HepG2 (cell line): ENCODE results near the gene ZNF3. TPM values are rescaled to one million over a fixed set of nuclear protein-coding genes. Genes with fewer than 3 reads are reported as not detected.

Source experiments
- CBX1 ChIP-seq: IDR thresholded peaks from one replicate; pipeline ENCODE4 v1.6.1; 2016; ENCODE audit warnings: antibody characterized with exemption, low read depth
- CHD2 ChIP-seq: IDR thresholded peaks from 2 replicates; pipeline ENCODE4 v1.6.1; 2011; ENCODE audit warnings: low read depth, low read length, improper control_type of control experiment
- FIP1L1 ChIP-seq: fragments of 200-400 bp; formaldehyde crosslinking; IDR thresholded peaks from 2 replicates; pipeline ENCODE4 v1.6.1; 2018; ENCODE audit warnings: low read depth, mild to moderate bottlenecking, low read length, moderate library complexity, borderline replicate concordance; ENCODE audit not compliant: insufficient read depth
- GABPA ChIP-seq, 2 experiments: IDR thresholded peaks; 2 replicates each; pipeline ENCODE4 v1.6.1; 2011 to 2016; ENCODE audit warnings: low read depth in 2 of 2, low read length in 1 of 2, missing biosample characterization in 1 of 2, missing genetic modification characterization in 1 of 2
- HNRNPH1 ChIP-seq: fragments of 200-400 bp; formaldehyde crosslinking; optimal IDR thresholded peaks from 2 replicates; pipeline ENCODE3; 2017; ENCODE audit warnings: mild to moderate bottlenecking, low read depth, low read length
- IRF2 ChIP-seq: IDR thresholded peaks from 2 replicates; pipeline ENCODE4 v1.6.1; 2018; ENCODE audit warnings: missing genetic modification reagents, missing compliant biosample characterization
- NRL ChIP-seq: sonication (generic); formaldehyde crosslinking; IDR thresholded peaks from 2 replicates; pipeline ENCODE4 v1.5.0; 2020; ENCODE audit warnings: missing genetic modification reagents, mild to moderate bottlenecking, moderate library complexity, borderline replicate concordance
- SIX1 ChIP-seq: sonication (generic); formaldehyde crosslinking; IDR thresholded peaks from 2 replicates; pipeline ENCODE4 v1.4.0; 2020; ENCODE audit warnings: missing genetic modification reagents, borderline replicate concordance
- SYNCRIP ChIP-seq: fragments of 200-400 bp; formaldehyde crosslinking; IDR thresholded peaks from 2 replicates; pipeline ENCODE4 v1.6.1; 2018; ENCODE audit warnings: mild to moderate bottlenecking, low read depth, low read length; ENCODE audit not compliant: insufficient read depth
- TOPORS ChIP-seq: sonication (generic); formaldehyde crosslinking; IDR thresholded peaks from 2 replicates; pipeline ENCODE4 v1.8.0; 2023; ENCODE audit warnings: mild to moderate bottlenecking, missing genetic modification reagents
- ZNF143 ChIP-seq: sonication (generic); formaldehyde crosslinking; IDR thresholded peaks from 2 replicates; pipeline ENCODE4 v1.4.0; 2020; ENCODE audit warnings: missing genetic modification reagents
- ZNF326 ChIP-seq: sonication (generic); formaldehyde crosslinking; IDR thresholded peaks from 2 replicates; pipeline ENCODE4 v1.4.0; 2020; ENCODE audit warnings: missing genetic modification reagents, borderline replicate concordance
- ZNF629 ChIP-seq: sonication (generic); formaldehyde crosslinking; conservative IDR thresholded peaks from 2 replicates; pipeline ENCODE4 v1.5.0; 2020; ENCODE audit warnings: missing genetic modification reagents
- ZNF709 ChIP-seq: sonication (generic); formaldehyde crosslinking; IDR thresholded peaks from 2 replicates; pipeline ENCODE4 v1.5.0; 2020; ENCODE audit warnings: mild to moderate bottlenecking, missing genetic modification reagents
- polyA plus RNA-seq, 8 experiments: library from polyadenylated mRNA; depleted of rRNA in 3 of 8; stranded (reverse) in 7 of 8; unstranded in 1 of 8; fragments of >200 nt; fragmentation: Illumina TruSeq in 4 of 8; extraction: Trizol in 4 of 8; gene quantifications; 2 replicates each; pipeline versions ENCODE4 v1.2.1 to v1.2.3, GENCODE V29; 2011 to 2016; ENCODE audit warnings: low read depth in 4 of 8, missing spikeins in 1 of 8, mixed read lengths in 1 of 8; ENCODE audit not compliant: insufficient read depth in 1 of 8
- total RNA-seq, 5 experiments: library from RNA; depleted of rRNA; stranded (reverse); fragments of >200 nt; fragmentation: Illumina TruSeq; extraction: Trizol; gene quantifications; 2 replicates each; pipeline ENCODE4 v1.2.3, GENCODE V29; 2016; ENCODE audit warnings: low read depth in 1 of 5
- TF ChIP-seq, protein P1 (sequence below): IDR thresholded peaks from 2 replicates; pipeline ENCODE4 v1.6.1; 2016; ENCODE audit warnings: missing compliant biosample characterization, missing genetic modification reagents, borderline replicate concordance
- TF ChIP-seq, protein P2 (sequence below): sonication (generic); formaldehyde crosslinking; IDR thresholded peaks from 2 replicates; pipeline ENCODE4 v1.4.0; 2020; ENCODE audit warnings: mild to moderate bottlenecking, missing genetic modification reagents, borderline replicate concordance
- TF ChIP-seq, protein P3 (sequence below): sonication (generic); formaldehyde crosslinking; conservative IDR thresholded peaks from 2 replicates; pipeline ENCODE4 v1.4.0; 2020; ENCODE audit warnings: missing genetic modification reagents

ZNF3 gene
- total and polyA plus RNA-seq, 2 of the 13 experiments (the other 11 are each of a cell fraction or from before 2014, with no cell fraction given) = 33.7 to 56.9 TPM

DNA sequence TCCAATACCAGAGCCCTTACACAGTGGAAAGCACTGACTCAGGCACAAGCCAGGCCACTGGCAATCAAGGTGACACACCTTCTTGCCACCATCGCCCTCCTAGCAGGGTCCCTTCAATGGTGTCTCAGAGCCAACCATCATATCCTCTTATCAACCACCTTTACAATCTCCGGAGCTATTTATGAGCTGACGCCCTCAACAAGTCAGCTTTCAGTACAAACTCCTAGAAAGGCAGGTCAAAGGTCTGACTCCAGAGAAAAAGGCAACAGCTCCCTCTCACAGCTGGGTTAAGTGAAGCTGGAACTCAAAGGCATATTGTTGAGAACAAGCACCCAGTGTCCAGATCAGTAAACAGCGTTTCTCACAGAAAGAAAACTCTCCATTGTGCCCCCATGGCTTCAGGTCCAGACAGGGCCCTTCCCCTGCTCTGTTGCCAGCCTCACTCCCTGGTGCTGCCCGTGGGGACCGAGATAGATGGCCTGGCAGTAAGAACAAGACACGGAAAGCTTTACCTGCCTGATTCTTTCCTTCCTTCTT is 2.4 kb downstream of the ZNF3 start (continued):
- TF ChIP-seq CBX1 (no peak), NRL (CRISPR knock-in tag) (no peak), TOPORS (CRISPR knock-in tag) (no peak), ZNF143 (CRISPR knock-in tag) (no peak), SYNCRIP (no peak), IRF2 (CRISPR knock-in tag) (peak; percentile 28; the same call in 1 of the 2 replicates), ZNF709 (CRISPR knock-in tag) (no peak), HNRNPH1 (no peak), CHD2 (no peak), SIX1 (CRISPR knock-in tag) (peak; percentile 33; the same call in 1 of the 2 replicates), GABPA (IDR thresholded peaks at IDR 0.05; ENCODE audit: low read depth, low read length) (no peak), GABPA (CRISPR knock-in tag; IDR thresholded peaks at IDR 0.05; ENCODE audit: low read depth) (no peak; the same call in 1 of the 2 replicates), FIP1L1 (no peak), ZNF629 (CRISPR knock-in tag) (peak; percentile 35), ZNF326 (no peak)
- TF ChIP-seq, protein P1, sequence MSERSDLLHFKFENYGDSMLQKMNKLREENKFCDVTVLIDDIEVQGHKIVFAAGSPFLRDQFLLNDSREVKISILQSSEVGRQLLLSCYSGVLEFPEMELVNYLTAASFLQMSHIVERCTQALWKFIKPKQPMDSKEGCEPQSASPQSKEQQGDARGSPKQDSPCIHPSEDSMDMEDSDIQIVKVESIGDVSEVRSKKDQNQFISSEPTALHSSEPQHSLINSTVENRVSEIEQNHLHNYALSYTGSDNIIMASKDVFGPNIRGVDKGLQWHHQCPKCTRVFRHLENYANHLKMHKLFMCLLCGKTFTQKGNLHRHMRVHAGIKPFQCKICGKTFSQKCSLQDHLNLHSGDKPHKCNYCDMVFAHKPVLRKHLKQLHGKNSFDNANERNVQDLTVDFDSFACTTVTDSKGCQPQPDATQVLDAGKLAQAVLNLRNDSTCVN = peak; percentile 97
- TF ChIP-seq, protein P2, sequence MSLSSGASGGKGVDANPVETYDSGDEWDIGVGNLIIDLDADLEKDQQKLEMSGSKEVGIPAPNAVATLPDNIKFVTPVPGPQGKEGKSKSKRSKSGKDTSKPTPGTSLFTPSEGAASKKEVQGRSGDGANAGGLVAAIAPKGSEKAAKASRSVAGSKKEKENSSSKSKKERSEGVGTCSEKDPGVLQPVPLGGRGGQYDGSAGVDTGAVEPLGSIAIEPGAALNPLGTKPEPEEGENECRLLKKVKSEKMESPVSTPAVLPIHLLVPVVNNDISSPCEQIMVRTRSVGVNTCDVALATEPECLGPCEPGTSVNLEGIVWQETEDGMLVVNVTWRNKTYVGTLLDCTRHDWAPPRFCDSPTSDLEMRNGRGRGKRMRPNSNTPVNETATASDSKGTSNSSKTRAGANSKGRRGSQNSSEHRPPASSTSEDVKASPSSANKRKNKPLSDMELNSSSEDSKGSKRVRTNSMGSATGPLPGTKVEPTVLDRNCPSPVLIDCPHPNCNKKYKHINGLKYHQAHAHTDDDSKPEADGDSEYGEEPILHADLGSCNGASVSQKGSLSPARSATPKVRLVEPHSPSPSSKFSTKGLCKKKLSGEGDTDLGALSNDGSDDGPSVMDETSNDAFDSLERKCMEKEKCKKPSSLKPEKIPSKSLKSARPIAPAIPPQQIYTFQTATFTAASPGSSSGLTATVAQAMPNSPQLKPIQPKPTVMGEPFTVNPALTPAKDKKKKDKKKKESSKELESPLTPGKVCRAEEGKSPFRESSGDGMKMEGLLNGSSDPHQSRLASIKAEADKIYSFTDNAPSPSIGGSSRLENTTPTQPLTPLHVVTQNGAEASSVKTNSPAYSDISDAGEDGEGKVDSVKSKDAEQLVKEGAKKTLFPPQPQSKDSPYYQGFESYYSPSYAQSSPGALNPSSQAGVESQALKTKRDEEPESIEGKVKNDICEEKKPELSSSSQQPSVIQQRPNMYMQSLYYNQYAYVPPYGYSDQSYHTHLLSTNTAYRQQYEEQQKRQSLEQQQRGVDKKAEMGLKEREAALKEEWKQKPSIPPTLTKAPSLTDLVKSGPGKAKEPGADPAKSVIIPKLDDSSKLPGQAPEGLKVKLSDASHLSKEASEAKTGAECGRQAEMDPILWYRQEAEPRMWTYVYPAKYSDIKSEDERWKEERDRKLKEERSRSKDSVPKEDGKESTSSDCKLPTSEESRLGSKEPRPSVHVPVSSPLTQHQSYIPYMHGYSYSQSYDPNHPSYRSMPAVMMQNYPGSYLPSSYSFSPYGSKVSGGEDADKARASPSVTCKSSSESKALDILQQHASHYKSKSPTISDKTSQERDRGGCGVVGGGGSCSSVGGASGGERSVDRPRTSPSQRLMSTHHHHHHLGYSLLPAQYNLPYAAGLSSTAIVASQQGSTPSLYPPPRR (CRISPR knock-in tag) = peak; percentile 71; the same call in 1 of the 2 replicates
- TF ChIP-seq, protein P3, sequence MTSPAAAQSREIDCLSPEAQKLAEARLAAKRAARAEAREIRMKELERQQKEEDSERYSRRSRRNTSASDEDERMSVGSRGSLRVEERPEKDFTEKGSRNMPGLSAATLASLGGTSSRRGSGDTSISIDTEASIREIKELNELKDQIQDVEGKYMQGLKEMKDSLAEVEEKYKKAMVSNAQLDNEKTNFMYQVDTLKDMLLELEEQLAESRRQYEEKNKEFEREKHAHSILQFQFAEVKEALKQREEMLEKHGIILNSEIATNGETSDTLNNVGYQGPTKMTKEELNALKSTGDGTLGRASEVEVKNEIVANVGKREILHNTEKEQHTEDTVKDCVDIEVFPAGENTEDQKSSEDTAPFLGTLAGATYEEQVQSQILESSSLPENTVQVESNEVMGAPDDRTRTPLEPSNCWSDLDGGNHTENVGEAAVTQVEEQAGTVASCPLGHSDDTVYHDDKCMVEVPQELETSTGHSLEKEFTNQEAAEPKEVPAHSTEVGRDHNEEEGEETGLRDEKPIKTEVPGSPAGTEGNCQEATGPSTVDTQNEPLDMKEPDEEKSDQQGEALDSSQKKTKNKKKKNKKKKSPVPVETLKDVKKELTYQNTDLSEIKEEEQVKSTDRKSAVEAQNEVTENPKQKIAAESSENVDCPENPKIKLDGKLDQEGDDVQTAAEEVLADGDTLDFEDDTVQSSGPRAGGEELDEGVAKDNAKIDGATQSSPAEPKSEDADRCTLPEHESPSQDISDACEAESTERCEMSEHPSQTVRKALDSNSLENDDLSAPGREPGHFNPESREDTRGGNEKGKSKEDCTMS (CRISPR knock-in tag) = no peak
